CD4-positive, alpha-beta T cell treated with Interferon gamma for 1 hour (primary cell): Measurements from ENCODE around the gene RUBCNL.

Source experiments
- DNase-seq: peaks from one replicate; pipeline ENCODE4 v3.0.0-alpha.2; 2020

Gene RUBCNL

DNA sequence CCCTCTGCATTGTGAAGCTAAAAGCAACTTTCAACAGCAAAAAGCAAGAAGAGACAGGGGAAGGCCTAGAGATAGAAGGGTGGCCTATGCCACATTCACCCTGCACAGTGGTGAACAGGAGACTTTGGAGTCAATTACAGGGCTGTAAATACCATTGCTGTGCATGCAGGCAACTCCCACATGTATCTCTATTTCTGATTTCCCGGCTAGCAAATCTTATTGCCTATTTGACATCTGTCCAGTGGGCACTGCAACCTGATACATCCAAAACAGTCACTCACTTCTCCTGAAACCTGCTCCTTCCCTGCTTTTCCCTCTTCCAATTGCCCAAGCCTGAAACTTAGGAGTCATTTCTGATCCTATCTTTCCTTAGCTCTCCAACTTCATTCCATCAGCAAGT, 13.4 kb downstream of the RUBCNL start:
- DNase-seq, result no peak

DNA sequence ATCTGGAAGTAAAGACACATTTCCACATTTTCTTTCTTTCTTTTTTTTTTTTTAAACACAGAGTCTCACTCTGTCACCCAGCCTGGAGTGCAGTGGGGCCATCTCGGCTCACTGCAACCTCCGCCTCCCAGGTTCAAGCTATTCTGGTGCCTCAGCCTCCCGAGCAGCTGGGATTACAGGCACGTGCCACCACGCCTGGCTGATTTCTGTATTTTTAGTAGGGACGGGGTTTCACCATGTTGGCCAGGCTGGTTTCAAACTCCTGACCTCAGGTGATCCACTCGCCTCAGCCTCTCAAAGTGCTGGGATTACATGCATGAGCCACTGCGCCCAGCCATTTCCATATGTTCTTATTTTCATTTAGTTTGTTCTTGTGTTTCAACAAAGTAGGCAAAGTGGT, 14.1 kb downstream of the RUBCNL start:
- DNase-seq, result peak; percentile 20

DNA sequence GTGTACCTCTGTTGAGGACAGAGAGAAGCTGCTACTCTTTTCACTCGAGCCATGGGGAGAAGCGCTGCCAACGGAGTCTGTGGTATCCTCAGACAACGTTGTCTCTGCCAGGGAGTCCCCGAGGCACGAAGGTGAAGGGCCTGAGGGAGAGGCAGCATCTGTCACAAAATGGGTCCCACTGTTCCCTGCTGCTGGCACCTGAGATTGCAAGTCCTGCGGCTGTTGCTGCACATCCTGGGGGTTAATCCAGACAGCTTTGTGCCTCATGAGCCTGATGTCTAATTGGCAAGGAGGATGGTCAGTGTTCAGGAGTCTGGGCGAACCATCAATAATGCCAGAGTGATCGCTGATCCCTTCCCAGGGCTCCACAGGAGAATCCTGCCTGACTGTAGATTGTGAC, 15.0 kb downstream of the RUBCNL start:
- DNase-seq, result no peak

DNA sequence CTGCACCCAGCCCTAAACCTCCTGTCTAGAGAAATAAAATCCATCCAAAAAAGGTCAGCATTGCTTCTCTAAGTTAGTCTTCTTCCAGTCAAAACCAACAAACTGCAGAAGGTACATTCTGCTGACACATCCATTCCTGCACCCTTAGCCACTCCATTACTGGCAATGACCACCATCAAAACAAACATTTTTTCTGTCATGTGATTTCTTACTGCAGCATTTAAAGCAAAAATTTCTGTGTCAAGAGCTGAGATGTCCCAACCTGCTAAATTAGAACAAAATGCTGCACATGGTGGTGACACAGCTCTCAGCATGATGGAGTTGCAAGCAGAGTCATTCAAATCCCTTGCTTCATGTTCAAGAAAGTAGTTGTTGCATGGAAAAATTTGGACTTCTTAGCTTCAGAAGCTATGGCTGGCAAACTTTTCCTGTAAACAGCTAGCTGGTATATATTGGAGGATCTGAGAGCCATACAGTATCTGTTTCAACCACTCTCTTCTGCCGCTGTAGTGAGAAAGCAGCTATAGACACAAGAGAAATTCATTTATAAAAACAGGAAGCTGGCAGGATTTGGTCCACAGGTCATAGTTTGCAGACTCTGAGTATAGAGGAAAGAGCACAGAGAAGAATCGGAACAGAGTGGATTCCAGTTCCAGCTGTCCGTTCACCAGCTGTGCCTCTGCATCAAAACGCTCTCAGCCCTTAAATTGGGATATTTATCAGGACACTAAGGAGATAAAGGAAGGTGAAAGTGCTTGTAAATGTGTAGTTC, 17.4 kb downstream of the RUBCNL start:
- DNase-seq, result no peak

DNA sequence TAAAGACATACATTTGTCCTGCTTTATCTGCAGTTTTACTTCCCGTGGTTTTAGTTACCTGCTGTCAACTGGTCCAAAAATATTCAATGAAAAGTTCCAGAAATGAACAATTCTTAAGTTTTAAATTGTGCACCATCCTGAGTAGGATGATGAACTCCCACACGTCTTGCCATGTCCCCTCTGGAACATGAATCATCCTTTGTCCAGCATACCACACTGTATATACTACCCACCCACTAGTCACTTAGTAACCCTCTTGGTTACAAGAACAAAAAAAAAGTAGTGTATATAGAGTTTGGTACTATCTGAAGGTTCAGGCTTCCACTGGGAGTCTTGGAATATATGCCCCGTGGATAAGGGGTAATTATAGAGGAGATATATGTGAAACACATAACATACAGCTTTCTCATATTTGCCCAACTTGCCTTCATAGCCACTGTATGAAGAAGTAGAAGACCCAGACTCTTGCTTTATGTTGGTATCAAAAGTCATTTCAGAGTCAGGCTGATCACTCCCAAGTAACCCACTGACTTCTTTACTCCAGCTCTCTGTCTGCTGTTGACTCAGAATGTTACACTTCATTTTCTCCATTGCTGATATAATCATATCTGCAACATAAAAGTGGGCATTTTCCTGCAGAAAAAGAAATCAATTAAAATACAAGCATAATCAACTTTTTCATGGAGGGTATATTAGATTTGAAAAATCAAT, 19.3 kb downstream of the RUBCNL start:
- DNase-seq, result no peak

DNA sequence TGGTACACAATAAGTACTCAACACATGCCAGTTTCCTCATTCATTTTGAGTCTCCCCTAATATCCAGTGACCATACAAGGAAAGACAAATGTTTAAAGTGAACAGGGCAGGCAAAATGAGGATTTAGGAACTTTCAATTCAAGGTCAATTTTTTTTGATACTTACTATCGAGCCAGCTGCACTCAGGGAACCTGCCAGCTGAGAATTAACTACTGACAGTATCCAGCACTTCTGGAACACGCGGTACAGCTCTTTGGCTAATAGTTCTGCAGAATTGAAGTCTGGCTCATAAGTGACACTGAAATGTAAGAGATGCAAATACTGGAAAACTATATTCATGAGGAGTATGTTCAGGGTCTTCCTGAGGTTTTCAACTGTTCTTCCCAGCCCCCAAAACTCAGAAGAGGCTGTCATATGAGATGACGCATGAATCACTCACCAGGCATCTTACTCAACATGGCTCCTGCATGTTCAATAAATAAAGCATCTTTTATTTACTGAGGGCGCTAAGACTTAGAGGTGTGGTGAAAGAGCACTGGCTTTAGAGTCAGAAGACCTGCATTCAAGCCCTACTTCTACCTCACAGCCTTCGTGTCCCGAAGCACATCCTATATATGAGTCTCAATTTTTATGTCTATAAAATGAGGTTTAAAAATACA, 25.6 kb downstream of the RUBCNL start:
- no peak for DNase-seq

DNA sequence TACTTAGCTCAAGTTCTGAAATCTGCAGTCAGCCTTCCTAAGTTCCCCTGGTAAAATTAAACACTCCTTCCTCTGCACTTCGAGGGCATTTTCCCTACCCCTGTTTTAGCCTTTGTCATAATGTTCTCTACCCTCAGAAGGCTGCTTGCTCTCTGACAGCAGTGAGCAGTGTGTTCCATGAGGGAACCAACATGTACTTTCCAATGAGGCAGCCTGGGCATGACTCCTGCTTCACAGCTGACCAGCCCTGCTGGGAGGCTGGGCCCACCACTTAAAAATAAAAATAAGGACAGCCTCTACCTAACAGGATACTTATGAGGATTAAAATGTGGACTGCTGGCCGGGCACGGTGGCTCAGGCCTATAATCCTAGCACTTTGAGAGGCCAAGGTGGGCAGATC, 26.4 kb downstream of the RUBCNL start:
- DNase-seq, result no peak

DNA sequence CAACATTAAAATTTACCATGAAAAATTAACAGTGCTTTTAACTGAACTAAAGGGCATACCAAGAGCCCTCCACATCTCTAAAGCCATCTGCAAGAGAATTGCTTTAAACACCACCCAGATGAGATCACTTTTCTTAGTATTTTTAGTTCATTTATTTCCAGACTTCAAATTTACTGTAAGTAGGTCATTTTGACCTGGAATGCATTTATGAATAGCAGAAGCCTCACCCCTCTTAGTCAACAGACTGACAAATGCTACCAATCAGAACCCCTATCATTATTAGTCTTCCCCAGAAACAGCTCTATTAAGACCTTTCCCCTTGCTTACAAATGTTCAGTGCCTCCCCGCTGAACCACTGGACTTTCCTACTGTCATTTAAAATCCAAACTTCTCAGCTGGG, 27.3 kb downstream of the RUBCNL start:
- no peak for DNase-seq

DNA sequence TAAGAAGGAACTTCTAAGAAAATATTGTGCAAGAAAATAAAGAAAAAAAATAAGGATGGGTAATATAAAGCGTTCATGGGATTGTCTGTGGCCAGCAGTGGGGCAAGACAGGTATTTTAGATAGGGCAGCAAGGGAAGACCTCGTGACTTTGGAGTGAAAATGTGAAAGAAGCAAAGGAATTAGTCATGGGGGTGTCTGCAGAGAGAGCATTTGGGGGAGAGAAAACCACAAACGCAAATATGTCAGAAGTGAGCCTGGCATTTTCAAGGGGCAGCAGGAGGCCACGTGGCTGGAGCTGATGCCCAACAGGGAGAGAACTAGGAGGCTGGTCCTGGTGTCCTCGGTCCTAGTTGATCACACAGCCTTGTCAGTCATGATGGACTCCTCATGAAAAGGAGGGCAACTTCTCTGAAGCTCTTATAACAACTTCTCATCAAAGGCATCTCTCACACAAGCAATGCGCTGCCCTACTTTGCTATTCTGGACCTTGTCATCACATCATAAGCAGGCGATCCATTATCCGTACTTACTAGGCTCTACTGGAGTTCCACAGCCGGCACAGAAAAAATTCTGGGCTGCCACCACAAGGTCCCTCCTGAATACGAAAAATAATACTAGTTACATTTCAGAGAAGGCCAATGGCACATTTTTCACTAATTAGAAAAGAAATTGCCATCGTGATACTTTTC, 31.0 kb downstream of the RUBCNL start:
- DNase-seq, result no peak

DNA sequence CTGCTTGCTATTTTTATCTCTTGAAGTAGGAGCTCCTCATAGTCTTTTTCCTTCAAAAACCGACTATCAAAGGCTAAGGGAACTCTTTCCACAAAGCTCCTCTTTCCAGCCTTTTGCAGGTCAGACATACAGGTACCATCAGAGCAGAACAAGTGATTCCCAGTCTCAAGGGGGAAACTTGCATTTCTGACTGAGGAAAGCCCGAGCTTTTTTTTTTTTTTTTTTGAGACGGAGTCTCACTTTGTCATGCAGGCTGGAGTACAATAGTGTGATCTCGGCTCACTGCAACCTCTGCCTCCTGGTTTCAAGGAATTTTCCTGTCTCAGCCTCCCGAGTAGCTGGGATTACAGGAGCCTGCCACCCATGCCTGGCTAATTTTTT, 32.0 kb downstream of the RUBCNL start:
- no peak for DNase-seq

DNA sequence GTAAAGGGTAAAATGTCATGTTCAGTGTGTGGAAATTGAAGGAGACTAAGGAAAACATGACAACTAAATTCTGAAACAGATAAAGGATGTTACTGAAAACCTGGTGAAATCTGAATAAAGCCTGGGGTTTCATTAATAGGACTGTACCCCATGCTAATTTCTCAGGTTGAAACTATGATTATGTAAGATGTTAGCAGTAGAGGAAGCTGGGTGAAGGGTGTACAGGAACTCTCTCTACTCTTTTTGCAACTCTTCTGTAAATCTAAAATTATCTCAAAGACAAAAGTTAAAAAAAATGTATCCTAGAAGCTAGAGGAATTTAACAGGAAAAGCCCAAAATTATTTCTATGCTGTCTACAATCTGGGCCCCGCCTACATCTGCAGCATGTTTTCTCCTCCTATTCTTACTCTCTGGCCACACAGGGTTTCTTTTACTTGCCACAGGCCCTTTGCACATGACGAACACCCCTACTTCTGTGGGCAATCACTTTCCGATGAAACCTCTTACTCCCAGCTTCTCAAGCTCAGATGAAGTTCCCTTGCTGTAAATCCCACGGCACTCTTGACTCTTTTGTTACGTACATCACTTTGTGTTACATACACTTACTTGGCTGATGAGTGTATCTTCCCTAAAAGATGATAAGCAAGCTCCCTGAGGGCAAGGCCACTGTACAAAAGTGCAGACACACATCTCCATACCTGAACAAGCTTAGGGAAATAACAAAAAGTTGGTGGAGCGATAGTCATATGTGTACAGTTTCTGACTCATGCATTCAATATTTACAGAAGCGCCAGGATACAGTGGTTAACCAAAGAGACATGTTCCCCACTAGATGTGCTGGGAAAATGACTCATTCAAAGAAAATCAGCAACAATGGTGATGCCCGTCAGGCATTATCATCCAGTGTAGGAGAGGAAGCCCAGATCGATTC, 32.6 kb downstream of the RUBCNL start:
- peak; percentile 32 for DNase-seq

DNA sequence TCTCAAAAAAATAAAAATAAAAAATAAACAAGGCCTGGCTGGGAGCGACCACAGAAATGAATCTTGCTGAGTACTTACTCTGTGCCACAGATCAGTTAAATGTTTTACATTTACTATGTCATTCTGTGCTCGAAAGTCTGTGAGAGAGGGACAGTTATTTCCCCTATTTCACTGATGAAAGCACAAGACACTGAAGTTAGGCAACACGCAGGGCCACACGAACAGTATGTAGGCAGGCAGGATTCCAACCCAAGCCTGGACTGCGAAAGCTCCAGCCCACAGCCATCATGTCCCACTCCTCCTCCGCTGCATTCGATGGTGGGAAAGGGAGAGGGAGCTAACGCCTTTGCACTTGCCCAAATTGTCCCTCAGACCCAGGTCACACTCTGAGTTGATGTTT, 34.2 kb downstream of the RUBCNL start:
- DNase-seq, result peak; percentile 11

DNA sequence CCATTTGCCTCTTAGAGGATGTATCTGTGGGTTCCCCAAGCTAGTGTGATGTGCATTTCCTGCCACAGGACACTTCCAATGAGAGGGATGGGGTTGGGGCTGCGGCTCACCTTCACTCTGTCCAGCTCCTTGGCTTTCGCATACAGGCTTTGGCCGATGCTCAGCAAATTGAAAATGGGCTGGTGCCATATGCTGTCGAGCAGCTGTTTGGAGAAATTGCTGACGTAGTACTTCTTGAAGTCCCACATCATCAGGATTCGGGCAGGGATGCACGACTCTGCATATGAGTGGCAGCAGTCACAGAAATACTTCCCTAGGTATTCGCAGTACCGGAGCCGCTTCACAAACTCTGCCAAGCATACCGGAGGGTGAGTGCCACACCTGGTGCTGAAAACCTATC, 37.0 kb downstream of the RUBCNL start:
- no peak for DNase-seq

DNA sequence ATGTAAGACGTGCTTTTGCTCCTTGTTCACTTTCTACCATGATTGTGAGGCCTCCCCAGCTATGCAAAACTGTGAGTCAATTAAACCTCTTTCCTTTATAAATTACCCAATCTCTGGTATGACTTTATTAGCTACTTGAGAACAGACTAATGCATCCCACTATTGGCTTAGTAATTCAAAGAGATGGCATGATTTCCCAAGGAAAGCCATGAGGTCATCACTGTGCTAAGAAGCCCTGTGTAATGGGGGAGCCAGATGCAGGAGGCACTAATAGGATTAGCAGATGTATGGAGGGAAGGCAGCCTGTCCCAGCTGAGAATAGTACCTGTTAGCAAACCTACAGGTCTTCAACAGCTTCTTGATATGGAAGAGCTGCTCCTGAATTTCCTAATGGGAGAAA, 38.1 kb downstream of the RUBCNL start:
- no peak for DNase-seq

DNA sequence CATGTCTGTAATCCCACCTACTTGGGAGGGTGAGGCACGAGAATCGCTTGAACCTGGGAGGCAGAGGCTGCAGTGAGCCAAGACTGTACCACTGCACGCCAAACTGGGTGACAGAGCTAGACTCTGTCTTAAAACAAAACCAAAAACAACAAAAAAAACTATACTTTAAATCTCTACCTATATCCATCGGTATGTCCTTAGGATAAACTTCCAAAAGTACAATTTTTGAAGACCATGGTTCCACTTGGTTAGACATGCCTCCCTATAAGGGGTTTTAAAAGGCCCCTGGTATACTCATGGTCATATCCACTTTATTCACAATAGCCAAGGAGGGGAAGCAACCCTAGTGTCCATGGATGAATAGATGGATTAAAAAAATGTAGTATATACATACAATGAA, 39.8 kb downstream of the RUBCNL start:
- DNase-seq, result no peak

DNA sequence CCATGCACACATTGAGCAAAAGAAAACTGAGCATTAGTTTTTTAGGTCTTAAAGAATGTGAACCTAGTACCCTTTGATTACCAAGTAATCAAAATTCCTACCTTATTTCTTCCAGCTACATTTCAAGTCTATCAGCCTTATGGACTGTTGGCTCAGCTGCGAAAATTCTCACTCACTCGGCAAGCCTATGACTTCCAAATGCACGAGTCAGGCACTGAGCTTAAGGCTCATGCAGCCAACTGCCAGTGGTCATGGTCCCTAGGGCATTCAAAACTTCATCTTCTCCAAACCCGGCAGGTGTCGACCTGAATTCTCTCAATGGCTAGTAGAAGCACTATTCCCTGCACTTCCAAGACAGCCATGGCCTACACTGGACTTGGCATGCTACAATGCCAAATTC, 41.2 kb downstream of the RUBCNL start:
- DNase-seq, result no peak

DNA sequence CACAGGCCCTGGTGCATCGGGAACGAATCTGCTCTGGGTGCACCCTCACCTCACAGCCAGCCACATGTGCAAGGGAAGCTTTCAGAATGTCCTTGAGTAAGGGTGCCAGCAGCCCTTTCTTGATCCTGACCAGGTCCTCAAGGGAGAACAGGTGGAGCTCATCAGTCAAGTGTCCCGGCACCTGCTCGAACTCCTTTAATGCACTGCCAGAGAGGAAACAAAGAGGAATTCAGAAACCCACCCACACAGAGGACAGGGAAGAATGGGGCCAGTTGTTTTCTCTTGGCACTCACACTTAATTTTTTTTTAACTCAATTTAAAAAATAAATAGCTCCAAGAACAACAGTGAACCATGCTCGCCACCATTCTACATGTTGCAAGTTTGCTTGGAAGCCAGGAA, 41.7 kb downstream of the RUBCNL start:
- no peak for DNase-seq

DNA sequence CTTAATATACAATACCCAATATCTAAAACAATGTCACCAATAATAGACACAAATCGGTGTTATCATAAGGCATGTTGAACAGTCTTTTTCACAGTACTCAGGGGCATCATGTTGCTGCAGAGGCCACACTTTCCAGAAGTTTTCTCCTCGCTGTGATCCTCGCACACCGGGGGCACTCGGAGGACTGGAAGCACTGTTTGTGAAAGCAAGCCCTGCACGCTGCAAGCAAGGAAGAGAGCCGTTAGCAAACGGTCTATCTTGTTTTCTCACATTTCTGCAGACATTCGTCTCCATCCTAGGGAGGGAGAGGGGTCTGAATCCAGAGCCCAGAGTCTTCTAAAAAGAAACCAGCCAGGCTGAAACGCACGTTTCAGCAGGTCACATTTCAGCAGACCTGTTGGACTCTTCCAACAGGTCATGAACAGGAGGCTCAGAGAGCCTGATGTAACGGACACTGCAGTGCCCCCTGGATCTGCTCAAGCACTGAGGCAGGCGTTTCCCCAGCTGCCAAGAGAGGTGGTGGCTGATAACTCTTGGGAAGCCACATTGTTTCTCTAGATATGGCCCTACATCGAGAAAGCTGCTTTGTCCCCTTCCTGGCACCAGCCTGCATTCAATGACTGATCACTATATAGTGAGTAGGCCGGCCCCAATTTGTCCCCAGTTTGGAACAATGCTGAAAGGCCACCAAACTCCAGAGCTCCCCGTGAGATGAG, 43.6 kb downstream of the RUBCNL start:
- DNase-seq, result no peak

DNA sequence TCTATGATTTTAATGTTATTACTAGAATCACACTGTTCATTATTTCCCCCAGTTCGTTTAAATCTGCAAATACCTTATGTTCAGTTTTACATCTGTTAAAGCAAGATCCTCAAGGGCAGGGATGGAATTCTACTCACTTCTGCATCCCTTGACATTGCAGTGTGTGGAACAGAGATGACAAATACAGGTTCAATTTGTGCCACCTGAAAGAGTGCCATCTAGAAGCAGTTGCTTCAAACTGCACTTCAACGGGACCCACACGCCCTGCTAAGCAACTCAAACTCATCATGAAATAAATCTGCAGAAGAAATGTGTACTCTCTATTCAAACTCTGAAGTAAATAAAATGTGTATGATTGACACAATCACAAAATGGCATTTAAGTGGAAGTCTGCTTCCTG, 44.5 kb downstream of the RUBCNL start:
- DNase-seq, result no peak

DNA sequence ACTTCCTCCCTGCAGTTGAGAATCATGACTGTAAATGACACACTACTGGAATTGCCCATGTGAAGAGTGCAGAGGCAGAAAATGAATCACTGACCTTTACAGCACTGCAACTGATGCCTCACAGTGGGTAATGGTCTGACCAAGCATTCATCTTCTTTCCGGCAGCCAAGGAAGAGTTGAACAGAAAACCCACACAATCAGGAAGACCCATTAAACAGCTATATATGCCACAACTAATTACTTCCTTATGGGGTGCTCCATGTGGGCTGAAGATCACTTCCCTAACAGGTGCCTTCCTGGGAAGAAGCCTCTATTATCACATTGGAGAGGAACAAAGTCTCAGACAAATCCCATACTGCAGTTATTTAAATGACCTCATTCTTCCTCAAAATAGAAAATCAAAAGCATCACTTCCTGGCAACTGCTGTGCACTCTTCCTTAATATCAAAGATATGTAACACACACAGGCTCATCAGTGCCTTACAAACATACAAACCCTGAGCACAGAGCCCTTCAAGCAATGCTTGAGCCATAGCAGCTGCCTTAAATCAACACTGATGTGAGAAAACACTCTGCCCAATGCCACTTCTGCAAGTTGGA, 45.8 kb downstream of the RUBCNL start:
- peak; percentile 57 for DNase-seq

DNA sequence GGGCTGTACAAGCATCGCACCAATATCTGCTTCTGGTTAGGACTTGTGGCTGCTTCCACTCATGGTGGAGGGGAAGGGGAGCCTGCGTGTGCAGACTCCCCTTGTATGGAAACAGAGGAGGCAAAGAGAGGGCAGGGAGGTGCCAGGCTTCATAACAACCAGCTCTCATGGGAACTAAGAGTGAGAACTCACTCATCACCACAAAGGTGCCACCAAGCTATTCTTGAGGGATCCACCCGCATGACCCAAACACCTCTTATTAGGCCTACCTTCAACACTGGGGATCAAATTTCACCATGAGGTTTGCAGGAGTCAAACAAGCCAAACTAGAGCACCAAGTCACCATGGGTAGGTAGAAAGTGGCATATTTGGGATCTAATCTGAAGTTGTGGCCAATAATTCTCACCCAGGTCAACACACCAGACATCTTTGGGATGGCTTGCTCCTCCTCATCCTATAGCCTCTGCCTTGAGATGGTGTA, 46.4 kb downstream of the RUBCNL start:
- no peak for DNase-seq
